ENCODE measurements around the gene PTBP1.

GRCh38 chr19:814152-815078, 17.2 kb downstream of the PTBP1 start:
- TF ChIP-seq POLR2A (IDR thresholded peaks at IDR 0.05; ENCODE audit: low read depth, low read length) (peak; percentile 52; the same call in 1 of the 2 replicates), POU2F2 (IDR thresholded peaks at IDR 0.05; ENCODE audit: low read depth, low read length) (0 out of 2 replicates have a peak, but pooled peaks have one; percentile 8), POLR2AphosphoS5 (IDR thresholded peaks at IDR 0.05; ENCODE audit: low read depth, low read length) (peak; percentile 95)
